ENCODE measurements around the gene GPR32. TPM values are rescaled to one million over a fixed set of nuclear protein-coding genes. Genes with fewer than 3 reads are reported as not detected.

GPR32 gene
- total and polyA plus RNA-seq, 7 donors: not detected

DNA sequence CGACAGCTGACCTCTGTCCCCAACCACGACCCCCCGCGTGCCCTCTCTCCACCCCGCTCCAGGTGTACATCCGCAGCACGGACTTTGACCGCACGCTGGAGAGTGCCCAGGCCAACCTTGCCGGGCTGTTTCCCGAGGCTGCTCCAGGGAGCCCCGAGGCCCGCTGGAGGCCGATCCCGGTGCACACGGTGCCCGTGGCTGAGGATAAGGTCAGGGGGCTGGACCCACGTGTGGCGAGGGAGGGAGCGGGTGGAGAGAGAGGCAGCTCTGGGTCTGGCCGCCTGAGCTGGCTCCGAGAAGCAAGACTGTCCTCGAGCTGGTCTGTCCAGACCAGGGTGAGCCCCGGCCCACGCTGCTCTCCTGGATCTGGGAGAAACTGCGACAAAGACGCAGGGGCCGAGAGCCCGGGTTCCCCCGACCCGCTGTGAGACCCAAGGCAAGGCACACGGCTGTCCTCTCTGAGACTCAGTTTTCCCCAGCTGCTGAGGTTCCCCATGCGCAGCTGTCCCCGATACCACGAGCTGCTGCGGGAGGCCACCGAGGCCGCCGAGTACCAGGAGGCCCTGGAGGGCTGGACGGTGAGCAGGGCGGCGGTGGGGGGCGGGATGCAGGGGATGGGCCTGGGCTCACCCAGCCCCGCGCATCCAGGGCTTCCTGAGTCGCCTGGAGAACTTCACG is 21.5 kb downstream of the GPR32 start:
- H3K27me3 ChIP-seq (ENCODE audit: insufficient read depth in 3 of 3, low read length in 2 of 3): peaks cover 0 to 2% (median 0%) of the 10 kb centered on the region in 3 donors
- intact Hi-C loops (cut with DNase I): no loop called here

DNA sequence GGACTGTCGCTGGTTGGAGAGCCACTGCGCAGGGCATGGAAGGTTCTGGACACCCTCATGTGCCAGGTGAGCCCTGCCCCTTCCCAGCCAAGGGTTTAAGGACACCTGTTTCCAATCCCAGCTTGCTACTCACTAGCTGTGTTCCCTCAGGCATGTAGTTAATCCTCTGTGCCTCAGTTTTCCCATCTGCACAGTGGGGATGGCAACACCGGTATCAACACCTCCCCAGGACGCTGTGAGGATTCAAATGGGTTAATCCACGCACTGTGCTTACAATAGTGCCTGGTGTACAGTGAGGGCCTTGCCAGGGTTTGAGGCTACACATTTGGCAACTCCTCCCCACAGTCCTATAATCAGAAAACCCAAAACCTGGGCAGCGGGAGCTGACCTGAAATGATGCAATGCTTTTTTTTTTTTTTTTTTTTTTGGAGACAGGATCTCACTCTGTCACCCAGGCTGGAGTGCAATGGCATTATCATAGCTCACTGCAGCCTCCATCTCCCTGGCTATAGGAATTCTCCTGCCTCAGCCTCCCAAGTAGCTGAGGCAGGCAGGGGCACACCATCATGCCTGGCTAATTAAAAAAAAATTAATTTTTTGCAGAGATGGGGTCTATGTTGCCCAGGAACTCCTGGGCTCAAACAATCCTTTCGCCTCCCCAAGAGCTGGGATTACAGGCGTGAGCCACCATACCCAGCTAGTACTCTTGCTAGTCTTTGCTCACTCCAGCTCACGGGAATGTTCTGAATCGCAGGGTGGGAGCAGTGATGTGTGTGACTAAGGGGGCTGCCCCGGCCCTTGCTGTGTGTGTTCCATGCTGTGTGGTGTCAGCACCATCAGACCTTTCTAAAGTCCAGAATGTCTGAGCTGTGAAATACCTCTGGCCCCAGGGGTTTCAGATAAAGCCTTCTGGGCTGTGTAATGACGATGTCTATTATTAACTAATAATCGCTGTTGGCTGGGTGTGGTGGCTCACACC is 22.3 kb downstream of the GPR32 start:
- Histone ChIP-seq H3K27ac (no peak overlapping the region), H3K27me3 (ENCODE audit: insufficient read depth in 3 of 3, low read length in 2 of 3) (peaks cover 0 to 2% (median 0%) of the 10 kb centered on the region in 3 donors), H3K36me3 (ENCODE audit: insufficient read depth in 1 of 2, low read depth in 1 of 2) (peaks cover 0 to 14% of the 10 kb centered on the region in 2 donors), H3K9me3 (no peaks in the 10 kb centered on the region), H3K4me3 (no peak overlapping the region), H3K4me1 (no peaks in the 10 kb centered on the region)
- TF ChIP-seq, protein P1, sequence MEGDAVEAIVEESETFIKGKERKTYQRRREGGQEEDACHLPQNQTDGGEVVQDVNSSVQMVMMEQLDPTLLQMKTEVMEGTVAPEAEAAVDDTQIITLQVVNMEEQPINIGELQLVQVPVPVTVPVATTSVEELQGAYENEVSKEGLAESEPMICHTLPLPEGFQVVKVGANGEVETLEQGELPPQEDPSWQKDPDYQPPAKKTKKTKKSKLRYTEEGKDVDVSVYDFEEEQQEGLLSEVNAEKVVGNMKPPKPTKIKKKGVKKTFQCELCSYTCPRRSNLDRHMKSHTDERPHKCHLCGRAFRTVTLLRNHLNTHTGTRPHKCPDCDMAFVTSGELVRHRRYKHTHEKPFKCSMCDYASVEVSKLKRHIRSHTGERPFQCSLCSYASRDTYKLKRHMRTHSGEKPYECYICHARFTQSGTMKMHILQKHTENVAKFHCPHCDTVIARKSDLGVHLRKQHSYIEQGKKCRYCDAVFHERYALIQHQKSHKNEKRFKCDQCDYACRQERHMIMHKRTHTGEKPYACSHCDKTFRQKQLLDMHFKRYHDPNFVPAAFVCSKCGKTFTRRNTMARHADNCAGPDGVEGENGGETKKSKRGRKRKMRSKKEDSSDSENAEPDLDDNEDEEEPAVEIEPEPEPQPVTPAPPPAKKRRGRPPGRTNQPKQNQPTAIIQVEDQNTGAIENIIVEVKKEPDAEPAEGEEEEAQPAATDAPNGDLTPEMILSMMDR (IDR thresholded peaks at IDR 0.05): no peak
- DNase-seq (no peak), ATAC-seq (no peak)
- intact Hi-C loops (cut with DNase I): no loop called here
- WGBS, 3 donors: 84 to 88% (median 86%) methylated on average over 12 to 13 of the region's 13 CpGs

More for the DNA sequence above, 21.5 kb downstream of the GPR32 start:
- ATAC-seq (no peak), DNase-seq (no peak)
- no peak overlapping the region for H3K4me3 ChIP-seq
- 71 to 79% (median 74%) methylated on average over 46 to 47 of the region's 47 CpGs for WGBS, 3 donors
- H3K9me3 ChIP-seq: no peaks in the 10 kb centered on the region
- H3K4me1 ChIP-seq: no peaks in the 10 kb centered on the region
- H3K36me3 ChIP-seq (ENCODE audit: insufficient read depth in 1 of 2, low read depth in 1 of 2): peaks cover 0 to 6% of the 10 kb centered on the region in 2 donors
- no peak overlapping the region for H3K27ac ChIP-seq
- TF ChIP-seq, protein P1 (IDR thresholded peaks at IDR 0.05): no peak

DNA sequence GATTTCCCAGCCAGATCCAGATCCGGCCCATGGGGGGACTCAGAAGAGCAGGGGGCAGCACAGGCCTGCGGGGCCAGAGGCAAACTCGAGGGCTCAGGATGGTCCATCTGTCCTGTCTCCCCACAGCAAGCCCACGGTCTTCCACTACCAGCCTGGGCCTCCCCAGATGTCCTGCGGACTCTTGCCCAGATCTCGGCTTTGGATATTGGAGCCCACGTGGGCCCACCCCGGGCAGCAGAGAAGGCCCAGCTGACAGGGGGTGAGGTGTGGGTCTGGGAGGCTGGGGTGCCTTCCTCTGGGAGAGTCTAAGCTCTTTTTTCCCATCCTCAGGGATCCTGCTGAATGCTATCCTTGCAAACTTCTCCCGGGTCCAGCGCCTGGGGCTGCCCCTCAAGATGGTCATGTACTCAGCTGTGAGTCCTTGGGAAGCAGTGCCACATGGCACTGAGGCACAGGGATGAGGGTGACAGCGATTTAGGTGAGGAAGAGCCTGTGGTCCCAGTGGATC is 23.3 kb downstream of the GPR32 start:
- Histone ChIP-seq H3K4me1 (no peaks in the 10 kb centered on the region), H3K9me3 (no peaks in the 10 kb centered on the region), H3K4me3 (no peak overlapping the region), H3K27me3 (ENCODE audit: insufficient read depth in 3 of 3, low read length in 2 of 3) (peaks cover 0 to 2% (median 0%) of the 10 kb centered on the region in 3 donors), H3K36me3 (ENCODE audit: insufficient read depth in 1 of 2, low read depth in 1 of 2) (peaks cover 3 to 25% of the 10 kb centered on the region in 2 donors), H3K27ac (no peak overlapping the region)
- WGBS, 3 donors: 53 to 66% (median 53%) methylated on average over 11 of the region's 11 CpGs
- TF ChIP-seq, protein P1 (IDR thresholded peaks at IDR 0.05): no peak
- DNase-seq: no peak
- intact Hi-C loops (cut with DNase I): no loop called here
- ATAC-seq: no peak

DNA sequence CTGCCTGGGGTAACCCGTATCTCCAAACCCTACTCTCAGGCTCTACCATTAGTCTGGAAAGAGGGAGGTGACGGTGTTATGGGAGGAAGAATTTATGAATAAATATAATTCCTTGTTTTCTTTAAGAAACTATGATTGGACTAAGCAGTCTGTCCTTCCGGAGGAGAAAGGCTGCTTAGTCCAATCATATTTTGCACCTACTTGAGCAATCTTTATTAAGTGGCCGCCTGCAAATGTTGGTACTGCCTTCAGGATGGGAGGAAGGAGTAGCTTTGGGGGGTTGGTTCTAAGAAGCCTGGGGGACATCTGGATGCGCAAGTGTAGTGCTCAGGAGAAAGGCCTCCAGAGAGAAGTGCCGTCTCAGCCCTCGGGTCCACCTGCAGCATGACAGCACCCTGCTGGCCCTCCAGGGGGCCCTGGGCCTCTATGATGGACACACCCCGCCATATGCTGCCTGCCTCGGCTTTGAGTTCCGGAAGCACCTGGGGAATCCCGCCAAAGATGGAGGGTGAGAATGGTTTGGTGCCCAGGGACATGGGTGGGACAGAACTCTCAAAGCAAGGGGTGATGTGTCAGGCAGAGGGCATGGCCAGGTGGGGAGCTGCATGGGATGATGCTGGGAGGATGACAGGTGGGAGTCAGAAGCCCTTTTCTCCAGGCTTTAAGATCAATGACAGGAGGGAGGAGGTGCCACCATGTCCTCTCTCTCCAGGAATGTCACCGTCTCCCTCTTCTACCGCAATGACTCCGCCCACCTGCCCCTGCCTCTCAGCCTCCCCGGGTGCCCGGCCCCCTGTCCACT is 24.0 kb downstream of the GPR32 start:
- H3K36me3 ChIP-seq (ENCODE audit: insufficient read depth in 1 of 2, low read depth in 1 of 2): peaks cover 3 to 32% of the 10 kb centered on the region in 2 donors
- intact Hi-C loops (cut with DNase I): no loop called here
- 12 to 21% (median 21%) methylated on average over 14 to 16 of the region's 16 CpGs for WGBS, 3 donors
- ATAC-seq: peak in 3 of 4 donors; percentile 19 to 27 (median 22)
- H3K9me3 ChIP-seq: no peaks in the 10 kb centered on the region
- H3K4me1 ChIP-seq: no peaks in the 10 kb centered on the region
- no peak for DNase-seq
- no peak overlapping the region for H3K4me3 ChIP-seq
- TF ChIP-seq, protein P1 (IDR thresholded peaks at IDR 0.05): no peak
- H3K27ac ChIP-seq: no peak overlapping the region
- peaks cover 0 to 2% (median 0%) of the 10 kb centered on the region in 3 donors for H3K27me3 ChIP-seq (ENCODE audit: insufficient read depth in 3 of 3, low read length in 2 of 3)

All from psoas muscle (tissue), 8 donors.